Measurements from ENCODE around the gene PDE4B.

Gene PDE4B

DNA sequence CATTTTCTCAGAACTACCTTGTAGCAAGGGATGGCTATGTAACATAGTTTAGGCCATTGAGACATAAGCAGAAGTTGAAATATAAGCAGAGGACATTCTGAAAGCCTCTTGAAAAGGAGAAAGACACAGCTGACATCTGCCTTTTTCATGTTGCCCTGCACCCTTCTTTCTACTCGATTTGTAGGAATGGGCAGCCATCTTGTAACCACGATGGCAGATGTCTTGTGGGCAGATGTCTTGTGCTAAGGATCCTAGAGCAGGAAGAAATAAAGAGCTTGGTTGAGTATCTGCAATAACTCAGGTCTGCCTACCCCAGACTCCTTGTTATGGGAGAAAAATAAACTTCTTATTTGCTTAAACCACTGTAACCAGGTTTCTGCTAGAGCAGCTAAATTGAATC, 351.0 kb downstream of the PDE4B start:
- DNase-seq = no peak

DNA sequence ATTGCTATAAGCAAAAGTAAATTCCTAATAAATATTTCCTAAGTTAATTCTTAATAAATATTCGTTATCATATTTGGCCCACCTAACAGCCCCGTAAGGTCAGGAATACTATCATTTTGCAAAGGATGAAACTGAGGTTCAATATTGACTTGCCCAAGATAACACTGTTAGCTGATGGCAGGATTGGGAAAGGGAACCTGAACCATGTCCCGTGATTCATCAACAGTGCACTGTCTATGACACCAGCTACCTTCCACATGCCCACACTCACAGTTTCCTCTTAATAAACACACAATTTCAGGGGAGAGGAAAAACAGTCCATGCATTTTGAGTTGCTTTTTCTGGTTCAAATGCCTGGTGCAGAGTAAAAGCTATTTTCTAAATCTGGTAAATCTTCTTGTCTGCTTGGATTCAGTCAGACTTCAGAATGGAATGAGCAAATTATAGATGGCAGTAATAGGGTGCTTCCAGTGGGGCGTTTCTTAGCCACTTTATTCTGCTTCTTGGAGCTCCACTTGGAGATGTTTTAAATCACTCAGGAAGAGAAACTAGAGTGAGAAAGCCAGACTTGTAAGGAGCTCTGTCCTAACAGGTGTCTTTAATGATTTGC, 354.6 kb downstream of the PDE4B start:
- no peak for DNase-seq

DNA sequence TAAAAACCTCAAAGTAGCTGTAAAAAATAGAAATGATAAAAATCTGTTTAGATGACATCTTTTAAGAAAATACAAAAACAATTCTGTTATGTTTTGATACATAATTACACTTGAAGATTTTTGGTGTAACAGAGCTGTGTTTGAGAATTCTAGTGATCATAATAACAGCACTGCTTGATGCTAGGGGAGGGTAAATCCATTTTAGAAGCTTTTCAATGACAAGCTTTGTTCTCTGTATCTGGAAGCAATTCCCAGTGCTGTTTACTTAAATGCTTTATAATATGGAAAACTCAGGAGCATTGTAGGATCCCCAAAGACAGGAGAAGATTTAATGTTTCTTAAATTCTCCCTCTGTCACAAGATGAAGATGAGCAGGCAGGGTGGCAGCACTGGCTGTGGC, 359.3 kb downstream of the PDE4B start:
- no peak for DNase-seq

DNA sequence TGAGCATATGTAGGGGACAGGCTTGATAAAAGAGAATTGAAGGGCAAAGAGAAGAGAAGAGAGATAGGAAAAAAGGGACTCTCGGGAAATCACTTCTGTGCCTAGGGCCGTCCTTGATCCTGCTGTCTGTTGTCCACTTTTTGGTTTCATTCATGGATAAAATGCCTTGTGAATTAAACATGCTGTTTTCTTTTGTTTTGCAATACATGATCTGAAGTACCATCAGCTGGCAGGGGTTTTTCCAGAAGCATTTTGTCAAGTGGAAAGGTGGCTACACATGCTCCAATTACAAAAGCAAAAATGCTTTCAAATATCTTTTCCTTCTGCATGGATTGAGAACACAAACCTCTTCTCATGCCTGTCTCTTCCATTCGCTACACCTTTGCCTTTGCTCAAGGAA, 361.7 kb downstream of the PDE4B start:
- DNase-seq = no peak

DNA sequence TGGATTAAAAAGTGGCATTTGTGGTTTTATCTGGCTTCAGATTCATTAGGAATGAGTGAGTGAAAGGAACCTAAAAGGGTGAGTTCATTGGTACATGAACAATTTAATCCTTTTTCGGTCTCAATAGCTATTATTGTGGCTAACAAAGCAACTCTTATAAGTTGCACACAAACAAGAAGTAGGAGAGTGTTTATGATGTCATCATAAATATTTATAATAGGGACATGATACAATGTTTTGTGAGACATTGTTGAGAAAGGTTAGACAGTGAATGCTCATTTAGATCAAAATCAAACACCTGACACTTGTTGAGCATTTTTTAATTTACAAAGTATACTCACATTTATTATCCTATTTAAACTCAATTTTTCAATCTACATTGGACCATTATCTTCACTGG, 363.4 kb downstream of the PDE4B start:
- no peak for DNase-seq

DNA sequence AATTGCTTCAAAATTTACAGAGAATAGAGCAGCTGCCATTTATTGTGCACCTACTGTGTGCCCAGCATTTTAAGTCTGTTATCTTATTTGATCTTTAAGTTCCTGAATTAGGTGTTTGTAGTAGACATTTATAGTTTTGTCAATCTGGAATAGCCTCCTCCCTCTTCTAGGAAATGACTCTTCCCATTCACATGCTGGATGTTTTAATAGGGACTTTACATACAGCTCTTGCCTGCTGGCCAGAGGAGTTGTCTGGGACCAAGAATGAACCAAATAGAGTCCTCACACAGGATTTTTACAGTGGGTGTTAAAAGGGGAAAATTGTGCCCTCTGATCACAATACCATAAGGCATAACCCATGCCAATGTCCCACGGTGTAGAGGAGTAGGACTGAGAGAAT, 367.1 kb downstream of the PDE4B start:
- no peak for DNase-seq

DNA sequence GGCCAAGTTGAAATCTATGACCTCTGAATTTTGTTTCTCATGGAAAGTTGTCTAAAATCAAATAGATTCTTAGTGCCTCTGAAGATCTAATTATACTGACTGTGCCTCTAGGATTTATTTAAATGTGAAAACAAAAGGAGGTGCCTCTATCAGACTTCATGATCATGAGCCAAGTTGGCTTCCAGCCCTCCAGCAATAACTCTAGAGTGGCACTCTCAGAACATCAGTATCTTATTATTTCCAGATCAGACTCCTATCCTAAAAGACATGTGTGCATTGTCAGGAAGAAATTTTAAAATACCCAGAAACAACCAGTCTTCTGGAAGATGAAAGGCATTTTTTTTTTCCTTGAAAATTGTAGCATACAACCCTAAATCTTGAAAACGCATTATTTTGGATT, 368.0 kb downstream of the PDE4B start:
- DNase-seq = no peak

DNA sequence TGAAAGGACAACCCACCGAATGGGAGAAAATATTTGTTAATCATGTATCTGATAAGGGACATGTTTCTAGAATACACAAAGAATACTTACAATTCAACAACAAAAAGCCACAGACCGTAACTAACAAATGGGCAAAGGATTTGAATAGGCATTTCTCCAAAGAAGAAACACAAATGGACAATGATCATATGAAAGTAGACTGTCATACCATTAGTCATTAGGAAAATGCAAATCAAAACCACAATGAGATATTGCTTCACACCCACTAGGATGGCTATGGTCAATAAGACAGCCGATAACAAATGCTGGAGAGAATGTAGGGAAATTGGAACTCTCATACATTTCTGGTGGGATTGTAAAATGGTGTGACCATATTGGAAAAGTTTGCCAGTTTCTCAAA, 374.1 kb downstream of the PDE4B start:
- DNase-seq = no peak

DNA sequence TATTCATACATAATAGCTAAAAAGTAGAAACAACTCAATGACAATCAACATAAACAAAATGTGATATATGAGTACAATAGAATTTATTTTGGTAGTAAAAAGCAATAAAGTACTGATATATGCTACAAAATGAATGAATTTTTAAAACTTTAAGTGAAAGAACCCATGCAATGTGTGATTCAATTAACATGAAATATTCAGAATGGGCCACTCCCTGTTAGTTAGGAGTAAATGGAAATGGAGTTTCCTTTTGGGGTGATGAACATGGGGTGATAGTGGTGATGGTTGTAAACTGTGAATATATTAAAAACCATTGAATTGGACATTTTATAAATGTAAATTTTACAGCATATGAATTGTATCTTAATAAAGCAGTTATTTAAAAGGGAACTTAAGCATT, 374.6 kb downstream of the PDE4B start:
- no peak for DNase-seq

DNA sequence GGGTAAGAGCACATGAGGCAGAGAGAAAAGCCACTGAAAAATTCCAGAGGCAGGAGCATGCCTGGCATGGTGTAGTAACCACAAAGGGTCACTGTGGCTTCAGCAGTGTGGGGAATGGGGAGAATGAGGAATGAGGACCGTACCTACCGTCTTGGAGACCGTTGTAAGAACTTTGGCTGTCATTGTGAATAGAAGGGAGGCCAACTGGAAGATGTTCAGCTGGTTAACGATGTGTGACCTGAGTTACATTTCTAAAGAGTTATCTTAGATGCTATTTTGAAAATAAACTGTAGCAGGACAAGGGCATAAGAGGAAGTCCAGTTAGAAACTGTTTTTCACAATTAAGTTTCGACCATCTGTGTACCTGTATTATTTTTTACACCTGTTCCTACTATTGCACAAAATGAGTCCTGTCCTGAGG, 375.8 kb downstream of the PDE4B start:
- DNase-seq = no peak

DNA sequence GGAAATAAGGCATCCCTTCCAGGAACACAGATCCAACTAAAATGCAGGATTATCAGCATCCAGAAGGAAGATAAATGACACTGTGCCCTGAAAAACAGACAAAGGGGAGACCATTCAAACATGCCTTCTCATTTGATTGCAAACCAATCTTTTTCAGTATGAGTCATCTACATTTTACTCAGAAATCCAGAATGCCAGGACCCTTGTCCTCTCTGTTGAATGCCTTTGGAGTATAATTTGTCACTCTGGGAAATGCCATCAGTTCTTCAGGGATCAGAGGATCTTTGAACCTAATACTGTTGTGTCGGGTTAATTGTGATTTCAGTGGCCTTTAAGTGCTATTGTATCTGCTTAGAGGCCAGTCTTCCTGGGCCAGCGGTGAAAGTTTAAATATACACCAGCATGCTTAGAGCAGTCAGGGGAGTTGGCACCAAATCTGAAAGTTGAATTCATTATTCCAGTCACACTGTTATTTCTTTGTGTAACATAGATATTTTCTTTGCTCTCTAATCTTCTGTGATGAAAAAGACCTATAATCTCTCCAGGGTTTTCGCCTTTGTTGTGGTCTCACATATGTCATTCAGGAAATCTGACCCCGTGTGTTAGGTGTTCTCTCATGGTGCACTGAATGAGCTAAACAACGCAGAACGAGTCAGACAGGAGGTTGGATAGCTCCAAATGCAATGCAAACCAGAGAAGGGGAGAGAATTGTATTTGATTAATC, 376.4 kb downstream of the PDE4B start:
- DNase-seq = no peak

DNA sequence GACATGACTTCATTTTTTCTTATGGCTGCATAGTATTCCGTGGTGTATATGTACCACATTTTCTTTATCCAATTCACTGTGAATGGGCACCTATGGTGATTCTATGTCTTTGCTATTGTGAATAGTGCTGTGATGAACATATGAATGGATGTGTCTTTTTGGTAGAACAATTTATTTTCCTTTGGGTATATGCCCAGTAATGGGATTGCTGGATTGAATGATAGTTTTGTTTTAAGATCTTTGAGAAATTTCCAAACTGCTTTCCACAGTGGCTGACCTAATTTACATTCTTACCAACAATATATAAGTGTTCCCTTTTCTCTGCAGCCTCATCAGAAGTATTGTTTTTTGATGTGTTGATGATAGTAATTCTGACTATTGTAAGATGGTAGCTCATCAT, 379.6 kb downstream of the PDE4B start:
- DNase-seq = no peak

DNA sequence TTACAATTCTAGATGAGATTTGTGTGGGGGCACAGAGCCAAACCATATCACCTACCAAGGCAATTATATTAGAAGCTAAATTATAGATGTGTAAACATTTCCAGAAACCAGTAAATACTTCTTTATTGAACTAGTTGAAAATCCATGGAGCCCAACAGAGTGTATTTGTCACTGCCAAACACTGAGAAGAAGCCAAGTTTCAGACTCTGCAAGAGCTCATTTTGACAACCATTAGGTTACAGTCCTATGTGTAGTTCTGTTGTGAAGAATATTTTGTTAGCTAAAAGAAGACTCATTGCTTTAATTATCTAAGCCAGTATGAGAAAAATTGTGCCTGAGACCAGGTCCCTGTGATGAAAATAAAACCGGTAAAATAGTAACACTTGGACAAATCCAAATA, 382.4 kb downstream of the PDE4B start:
- DNase-seq = no peak

DNA sequence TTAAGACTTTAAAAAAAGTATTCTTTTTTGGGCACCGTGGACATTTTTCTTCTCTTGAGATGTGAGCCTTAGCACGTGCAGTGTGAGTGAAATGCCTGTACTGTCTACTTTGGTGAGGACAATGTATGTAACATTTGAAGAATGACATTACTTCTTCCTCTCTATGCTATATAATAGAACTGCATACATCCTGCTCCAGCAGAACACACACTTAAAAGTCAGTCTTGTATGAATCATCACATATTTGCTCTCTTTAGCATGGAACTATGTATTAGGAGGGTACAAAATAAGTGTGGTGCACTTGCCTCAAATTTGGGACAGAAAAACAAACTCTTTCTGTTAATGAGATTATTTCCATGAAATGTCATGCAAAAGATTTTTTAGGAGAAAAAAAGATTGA, 382.9 kb downstream of the PDE4B start:
- no peak for DNase-seq

DNA sequence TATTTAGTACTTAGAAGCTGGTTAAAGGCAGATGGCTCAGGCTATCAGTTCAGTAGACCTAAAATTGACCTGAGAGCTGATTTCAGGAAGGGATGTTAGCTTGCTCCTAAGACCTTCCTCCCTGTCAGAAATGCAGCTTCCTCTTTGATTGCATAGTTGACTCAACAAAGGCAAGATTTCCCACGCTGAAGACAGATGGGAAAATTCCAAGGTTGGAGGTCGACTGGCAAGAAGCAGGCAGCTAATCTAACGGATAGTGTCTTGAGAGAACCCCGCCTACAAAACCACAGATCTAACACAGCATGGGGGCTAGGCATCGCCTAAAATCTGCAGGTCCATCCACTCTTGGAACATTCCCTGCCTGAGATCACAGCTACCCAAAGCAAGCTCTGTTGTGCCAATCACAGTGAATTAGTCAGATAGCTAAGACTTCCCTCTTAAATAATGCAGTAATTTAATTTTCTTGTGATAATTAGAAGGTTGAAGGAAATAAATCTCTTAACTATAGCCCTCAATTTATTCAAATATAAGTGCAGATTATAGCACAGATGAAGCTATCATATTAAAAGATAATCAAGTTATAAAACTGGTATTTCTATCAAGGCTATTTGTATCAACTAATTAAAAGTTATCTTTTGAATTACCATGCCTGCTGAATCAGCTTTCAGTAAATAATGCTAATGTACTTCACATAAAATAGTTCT, 383.5 kb downstream of the PDE4B start:
- no peak for DNase-seq

DNA sequence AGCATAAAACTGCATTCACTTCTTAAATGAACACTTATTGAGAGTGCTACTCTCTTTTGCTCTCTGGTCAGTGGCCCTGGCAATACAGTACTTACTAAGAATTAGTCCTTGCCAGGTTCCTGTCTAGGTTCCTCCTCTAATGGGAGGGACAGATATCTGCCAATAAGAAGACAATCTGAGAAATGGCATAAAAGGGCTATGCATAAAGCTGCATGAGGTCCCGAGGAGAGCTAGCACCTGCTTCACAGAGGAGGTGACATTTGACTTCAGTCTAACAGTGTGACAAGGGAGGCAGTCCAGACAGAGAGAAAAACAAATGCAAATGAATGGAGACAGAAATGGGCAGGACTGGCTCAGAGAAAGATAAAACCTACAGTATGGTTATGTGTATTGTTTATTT, 384.1 kb downstream of the PDE4B start:
- DNase-seq = no peak

DNA sequence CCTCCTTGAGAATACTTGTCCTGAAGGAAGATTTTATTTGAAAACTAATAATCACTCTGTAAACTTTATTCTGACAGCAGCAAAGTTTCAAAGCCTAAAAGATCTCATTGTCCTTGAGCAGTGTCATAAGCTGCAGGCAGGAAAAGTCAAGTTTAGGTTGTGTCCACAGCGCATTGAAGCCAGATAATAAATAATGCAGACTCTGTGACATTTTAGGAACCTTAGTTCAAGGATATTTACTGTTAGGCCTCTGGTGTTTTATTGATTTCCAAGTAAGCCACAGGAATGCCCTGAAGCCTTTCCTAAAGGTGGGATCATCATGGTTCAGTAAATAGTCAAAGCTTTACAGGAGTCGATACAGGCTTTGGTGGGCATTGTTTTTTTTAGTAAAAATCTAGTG, 384.8 kb downstream of the PDE4B start:
- DNase-seq = no peak

DNA sequence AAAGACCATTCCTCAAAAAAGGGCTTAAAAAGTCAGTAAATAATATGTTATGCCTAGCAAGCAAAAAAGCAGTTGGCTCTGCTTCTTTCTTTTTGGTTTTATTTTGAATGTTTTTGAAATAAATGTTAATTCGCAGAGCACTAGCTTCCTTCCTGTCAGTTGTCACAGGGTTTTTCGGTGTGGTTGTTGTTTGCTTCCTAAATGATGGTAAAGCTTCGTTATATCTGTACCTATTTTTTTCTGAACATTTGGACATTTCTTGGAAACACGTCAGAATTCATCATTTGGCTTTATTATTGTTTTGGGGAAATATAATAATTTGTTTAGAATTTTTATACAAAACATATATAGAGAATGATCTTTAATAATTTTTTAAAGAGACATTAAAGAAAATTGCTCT, 389.3 kb downstream of the PDE4B start:
- no peak for DNase-seq

DNA sequence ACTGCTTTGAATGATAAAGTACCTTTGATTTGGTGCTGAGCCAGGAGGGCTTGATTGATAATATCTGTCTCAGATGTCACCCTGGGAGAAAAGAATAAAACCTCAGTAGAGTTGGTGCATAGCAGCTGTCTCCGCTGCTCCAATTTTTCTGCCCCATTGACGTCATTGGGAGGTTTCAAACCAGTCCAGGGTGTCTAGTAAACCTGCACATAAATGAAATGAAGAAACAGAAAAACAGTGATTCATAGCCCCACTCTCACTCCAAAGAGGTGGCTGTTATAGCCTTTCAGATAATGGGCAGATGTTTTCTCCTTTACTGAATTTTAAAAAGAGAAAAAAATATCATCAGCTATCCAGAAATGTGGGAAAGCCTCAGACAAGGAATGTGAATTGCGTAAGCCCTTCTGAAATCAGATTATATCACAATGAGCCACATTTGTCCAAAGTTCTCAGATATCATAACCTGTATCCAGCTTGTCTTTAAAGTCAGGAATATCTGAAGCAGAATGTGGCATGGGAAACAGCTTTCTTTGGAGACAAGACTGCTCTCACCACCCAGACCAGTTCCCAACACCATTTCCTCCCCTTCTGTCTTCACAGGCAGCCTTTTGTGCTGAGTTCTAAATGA, 390.0 kb downstream of the PDE4B start:
- peak; percentile 22 for DNase-seq

DNA sequence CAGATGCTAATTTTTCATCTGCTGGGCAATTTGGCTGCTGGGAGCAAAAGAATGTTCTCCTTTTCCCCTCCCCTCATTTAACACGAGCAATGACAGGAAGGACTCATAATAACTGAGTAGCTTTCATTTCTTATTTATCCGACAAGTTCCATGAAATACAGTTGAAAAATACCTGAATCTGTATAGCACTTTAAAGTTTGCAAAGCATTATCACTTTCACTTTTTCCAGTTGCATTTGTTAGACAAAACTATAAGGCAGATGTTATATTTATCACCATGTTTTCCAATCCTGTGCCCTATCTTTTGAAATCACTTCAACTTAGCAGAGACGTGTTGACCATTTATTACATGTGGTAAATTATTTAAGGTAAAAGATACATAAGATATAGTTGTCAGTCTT, 390.7 kb downstream of the PDE4B start:
- no peak for DNase-seq

DNA sequence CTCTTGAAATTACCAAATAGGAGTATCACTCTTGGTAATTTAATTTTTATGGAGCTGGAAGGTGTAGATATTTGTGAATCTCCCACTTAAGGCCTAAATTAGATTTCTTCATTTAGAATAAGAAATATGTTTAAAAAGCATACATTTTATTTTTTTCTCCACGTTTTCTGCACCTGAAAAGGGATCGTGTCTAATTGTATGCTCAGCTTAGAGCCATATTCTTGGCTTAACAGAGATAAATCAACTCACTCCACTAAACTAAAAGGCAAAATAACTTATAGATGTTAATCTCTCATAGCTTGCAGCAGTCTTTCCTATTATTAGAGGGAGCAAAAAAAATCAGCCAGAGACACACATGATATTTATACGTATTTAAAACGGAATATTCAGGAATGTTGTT, 404.4 kb downstream of the PDE4B start:
- DNase-seq = no peak

DNA sequence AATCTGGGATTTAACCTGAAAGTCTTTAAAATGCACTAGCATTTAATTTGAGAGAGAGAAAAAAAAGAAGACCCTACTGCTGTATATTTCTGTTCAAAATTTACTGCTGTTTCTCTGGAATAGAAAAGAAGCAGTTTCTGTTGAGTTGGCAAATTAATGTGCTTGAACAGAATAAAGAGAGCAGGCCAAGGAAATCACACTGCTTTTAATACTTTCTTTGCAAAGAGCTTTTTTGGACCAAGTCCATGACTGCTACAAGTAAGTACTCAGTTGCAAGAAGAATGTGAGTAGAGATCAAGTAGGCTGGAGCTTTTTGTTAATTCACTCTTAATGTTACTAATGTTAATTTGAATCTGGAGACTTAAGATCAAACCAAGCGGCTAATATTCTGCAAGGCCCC, 405.1 kb downstream of the PDE4B start:
- no peak for DNase-seq

DNA sequence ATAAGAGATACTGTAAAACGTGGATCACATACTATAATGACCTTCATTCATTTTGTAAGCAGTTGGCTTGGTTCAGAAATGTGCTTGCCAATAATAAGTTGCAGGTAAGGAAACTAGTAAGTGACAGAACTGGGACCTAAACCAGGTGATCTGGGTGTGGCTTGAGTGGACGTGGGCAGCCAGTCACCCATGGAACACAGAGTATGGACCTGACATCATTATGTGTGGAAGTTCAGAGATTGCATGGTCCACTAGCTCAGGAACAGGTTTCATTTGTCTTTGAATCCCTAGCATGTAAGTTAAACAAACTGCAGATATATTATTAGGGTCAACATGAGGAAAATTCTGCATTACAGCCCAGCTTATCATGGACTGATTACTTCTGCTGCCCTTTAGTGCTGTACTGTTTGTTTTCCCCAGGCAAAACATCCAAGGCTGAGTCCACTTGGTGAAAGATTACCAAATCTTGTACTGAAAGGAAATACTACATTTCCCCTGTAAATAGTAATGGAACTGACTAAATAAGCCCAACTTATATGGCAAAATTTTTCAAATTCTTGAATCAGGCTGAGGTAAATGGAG, 414.0 kb downstream of the PDE4B start:
- no peak for DNase-seq

DNA sequence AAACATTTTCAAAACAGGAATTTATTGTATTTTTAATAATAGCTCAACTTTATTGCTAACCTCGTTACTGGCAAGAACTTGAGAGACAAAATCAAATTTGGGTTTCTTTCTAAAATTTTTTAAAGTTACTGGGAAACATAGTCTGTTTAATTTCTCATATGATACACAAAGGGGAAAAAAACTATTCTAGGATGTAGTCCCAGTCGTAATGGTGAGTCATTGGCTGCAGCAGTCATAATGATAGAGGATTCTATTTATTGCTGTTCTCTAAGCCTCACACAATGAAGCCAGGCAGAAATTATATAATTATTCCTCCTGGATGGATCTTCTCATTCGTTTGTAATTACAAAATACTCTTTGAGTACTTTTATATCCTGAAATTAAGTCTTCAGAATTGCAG, 414.8 kb downstream of the PDE4B start:
- DNase-seq = no peak
